HG03280 (cell line): ENCODE measurements around the gene ABCA2.

ENCODE experiments used
- ATAC-seq: cut with Tn5 transposase; IDR thresholded peaks from one replicate; pipeline ENCODE4 v1.9.1; 2021; ENCODE audit warnings: mild to moderate bottlenecking, moderate library complexity; ENCODE audit not compliant: unreplicated experiment

The ABCA2 gene

GRCh38 chr9:137031904-137032640, 4.0 kb upstream of the ABCA2 start, which contains the start of gene FUT7:
FUT7 (minus strand) TSS chr9:137032088; CDS start chr9:137031991, 97 bp downstream.
- no peak for ATAC-seq

GRCh38 chr9:137030538-137031527, 2.8 kb upstream of the ABCA2 start:
- ATAC-seq = no peak

GRCh38 chr9:137030006-137030405, 2.0 kb upstream of the ABCA2 start:
- ATAC-seq = no peak

DNA sequence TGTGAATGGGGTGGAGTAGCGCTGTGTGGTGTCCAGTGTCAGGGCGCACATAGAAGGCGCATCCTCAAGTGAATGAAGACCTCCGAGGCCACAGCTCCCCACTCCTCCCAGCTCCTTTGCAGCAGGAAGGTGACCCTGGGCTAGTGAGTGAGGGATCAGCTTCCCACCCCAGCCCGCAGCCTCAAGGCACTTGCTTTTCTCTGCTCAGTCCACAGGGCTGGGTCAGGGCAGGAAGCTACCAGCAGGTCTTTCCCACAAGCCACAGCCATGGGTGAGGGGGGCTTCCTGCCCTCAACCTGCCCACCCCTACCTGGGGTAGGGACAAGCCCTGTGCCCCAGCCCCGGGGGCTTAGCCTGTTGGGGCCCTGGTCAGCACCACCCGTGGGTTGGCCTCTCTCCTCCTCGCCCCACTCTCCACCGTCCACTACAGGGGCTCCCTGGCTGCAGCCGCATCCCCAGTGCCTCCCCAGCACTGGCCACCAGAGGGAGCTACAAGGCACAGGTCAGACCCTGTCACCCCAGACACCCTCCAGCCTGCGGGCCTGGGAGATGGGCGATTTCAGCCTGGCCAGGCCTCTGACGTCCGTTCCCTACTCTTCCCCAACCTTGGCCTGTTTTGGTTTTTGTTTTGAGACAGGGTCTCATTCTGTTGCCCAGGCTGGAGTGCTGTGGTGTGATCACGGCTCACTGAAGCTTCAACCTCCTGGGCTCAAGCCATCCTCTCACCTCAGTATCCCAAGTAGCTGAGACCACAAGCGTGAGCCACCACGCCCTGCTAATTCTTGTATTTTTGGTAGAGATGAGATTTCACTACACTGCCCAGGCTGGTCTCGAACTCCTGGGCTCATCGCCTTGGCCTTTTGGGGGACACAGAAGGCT, 1.3 kb upstream of the ABCA2 start:
- no peak for ATAC-seq

DNA sequence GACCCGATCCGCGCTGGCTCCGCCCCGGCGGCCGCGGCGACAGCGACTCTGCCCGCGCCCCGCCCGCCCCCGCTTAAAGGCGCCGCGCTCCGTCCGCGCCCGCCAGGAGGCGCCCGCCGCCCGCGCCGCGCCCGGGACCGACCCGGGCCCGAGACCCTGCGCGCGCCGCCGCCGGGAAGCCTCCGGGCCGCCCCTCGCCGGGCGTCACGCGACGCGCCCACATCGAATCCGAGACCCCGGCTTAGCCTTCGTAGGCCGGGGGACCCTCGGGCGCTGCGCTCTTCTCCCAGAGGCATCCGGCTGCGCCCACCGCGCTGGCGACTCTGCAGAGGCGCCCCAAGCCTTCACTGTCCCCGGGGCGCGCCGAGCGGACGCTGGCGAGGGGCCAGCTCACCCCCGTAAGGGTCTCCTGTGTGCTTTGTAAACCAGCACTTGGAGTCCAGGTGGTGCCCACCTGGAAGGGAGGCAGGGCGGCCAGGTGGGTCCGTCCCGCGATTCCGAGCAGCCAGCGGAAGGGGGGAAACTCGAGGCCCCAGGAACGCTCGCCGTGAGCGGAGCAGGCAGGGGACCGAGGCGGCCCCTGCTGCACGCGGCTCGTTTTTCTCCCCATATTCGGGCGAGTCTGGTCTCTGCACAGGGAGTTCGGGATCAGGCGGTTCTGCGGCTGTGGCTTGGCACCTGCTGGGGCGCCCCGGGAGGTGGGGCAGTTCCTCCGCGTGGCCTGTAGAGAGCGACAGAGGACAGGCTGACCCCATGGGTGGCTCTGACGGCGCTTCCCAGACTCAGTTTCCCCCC, 423 bp upstream of the ABCA2 start:
- ATAC-seq = peak; percentile 44

DNA sequence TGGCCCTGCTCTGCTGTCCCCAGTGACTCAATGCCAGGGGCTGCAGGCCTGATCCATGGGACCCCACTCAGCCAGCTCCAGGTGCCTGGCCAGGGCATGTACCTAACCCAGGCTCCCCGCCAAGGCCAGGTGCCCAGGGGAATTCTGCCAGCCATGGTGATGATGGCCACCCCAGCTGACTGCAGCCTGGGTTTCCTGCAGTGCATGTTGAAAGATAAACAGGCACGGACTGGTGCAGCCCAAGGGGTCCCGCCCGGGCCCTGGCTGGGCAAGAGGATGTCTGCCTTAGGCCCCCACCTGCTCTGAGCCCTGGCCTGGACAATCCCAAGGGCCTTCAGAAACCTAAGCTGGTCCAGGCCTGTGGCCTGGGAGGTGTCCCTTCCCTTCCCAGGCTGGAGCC, 1.2 kb downstream of the ABCA2 start:
- ATAC-seq = no peak

GRCh38 chr9:137026384-137026783, 1.7 kb downstream of the ABCA2 start:
- ATAC-seq = no peak

GRCh38 chr9:137025517-137025966, 2.5 kb downstream of the ABCA2 start:
- no peak for ATAC-seq

DNA sequence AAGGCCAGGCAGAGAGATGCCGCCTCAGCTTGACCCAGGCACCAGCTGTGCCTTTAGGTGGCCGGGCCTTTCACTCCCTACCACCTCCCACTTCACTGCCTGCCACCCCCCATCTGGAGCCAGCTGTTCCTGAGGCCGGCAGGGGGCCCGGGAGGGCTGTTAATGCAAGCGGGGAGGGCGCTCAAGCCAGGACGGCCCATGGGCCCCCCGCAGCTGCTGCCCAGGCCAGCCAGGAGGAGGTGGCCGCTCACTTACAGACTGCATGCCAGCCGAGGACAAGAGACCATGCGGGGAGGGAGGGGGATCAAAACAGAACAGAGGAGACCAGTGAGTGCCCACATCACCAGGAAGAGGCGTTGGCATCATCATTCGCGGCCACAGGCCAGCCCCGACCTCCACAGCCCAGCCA, 4.5 kb downstream of the ABCA2 start:
- no peak for ATAC-seq

GRCh38 chr9:137023157-137023556, 4.9 kb downstream of the ABCA2 start:
- no peak for ATAC-seq

- no peak for ATAC-seq
Measured at GRCh38 chr9:137022662-137023008, 5.4 kb downstream of the ABCA2 start.

- ATAC-seq = no peak
Measured at GRCh38 chr9:137021979-137022661, 5.9 kb downstream of the ABCA2 start.

DNA sequence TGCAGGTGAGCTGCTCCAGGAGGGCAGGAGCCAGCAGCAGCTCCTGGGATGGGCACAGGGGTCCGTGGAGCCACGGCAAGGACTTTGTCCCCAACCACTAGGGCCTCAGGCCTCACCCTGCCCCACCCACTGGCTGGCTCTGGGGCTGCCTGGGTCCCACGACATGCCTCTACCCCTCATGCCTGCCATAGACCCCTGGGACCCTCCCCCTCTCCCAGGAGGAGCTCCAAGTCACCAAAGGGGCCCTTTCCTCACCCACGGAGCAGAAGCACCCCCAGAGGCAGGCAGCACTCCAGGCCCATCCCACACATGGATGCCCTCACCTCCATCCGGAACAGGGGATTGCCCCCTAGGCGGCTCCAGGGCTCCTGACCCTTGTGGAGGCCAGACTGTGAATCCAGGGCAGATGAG, 6.5 kb downstream of the ABCA2 start:
- no peak for ATAC-seq

DNA sequence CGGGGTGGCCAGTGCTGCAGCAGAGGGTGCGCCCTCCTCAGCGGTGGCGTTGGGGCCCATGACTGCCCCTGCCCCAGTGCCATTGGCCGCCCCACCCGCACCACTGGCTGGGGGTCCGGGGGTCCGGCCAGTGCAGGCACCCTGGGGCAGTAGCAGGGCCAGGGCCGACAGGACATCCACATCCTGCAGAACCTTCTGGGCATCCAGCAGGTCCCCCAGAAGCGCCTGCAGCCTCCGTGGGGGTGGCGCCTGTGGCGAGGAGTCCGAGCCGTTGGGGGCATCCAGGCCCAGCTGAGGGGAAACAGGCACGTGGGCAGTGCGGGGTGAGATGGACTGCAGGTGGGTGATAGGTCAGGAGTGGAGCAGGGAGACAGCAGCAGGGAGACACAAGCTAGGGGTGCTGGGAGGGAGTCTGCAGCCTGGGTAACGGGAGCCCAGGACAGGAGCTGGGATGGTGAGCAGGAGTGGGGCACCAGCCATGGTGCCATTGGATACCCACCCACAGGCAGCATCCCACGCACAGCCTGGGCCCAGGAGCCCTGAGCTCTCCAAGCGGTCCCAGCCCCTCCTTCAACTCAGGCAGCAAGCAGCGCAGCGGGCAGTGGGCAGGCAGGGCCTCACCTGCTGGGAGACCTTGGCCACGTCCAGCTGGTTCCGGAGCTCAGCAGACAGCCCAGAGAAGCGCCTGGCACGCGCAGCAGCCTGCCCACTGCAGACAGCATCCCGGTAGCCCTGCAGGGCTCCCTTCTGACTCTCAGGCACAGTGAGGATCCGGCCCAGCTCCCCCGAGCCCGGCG, 7.1 kb downstream of the ABCA2 start:
- ATAC-seq = no peak

DNA sequence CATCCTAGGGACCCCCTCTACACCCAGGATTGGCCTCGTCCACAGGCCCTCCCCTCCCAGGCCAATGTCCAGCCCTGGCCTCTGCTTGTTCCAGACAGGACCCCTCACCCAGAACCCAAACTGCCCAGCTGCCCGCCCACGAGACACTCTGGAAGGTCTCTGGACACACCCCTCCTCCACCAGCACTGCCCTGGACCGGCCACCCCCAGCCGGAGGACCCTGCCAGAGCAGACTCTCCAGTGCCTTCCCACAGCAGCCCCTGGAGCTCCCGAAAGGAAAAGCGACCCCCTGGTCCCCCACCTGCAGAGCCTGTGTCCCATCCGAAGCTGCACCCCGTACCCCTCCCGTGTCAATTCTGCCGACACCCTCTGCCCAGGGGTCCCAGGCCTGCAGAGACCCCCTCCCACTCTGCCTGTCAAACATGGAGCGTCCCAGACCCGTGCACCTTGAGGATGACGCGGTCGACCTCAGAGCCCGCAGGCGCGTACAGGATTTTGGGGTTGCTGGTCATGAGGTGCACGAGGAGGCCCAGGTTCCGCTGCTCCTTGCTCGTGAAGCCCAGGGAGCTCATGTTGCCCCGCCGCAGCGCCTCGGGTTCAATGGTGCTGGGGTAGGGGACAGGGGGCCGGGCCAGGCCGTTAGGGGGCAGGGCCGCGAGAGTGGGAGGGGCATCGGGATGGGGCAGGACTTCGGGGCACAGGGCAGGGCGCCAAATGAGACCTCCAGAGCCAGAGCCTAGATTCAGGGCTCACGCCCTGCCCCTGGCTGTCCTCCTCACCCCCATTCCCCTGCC, 8.0 kb downstream of the ABCA2 start:
- no peak for ATAC-seq

- ATAC-seq = no peak
Measured at GRCh38 chr9:137018761-137019559, 9.1 kb downstream of the ABCA2 start.
